Common myeloid progenitor, CD34-positive (primary cell): ENCODE measurements around the gene FAM216A.
"Not testable (repeated sequence)": the region's sequence is repeated elsewhere in the genome, so short reads cannot be mapped to it uniquely, and the experiment has no call there.

Source experiments
- CTCF ChIA-PET: fragments of 350-600 bp; sonication (Branson Sonifier 250); formaldehyde crosslinking; loops from one replicate; lab custom pipeline; 2021; ENCODE audit warnings: antibody characterized with exemption; lab: Charles Lee
- POLR2A ChIA-PET: fragments of 350-600 bp; sonication (Branson Sonifier 250); formaldehyde crosslinking; loops from one replicate; lab custom pipeline; 2021; ENCODE audit warnings: antibody characterized with exemption; lab: Charles Lee
- DNase-seq, 3 donors: peaks; one replicate each; pipeline versions ENCODE4 v3.0.0 to v3.0.0-alpha.2; 2013
- H3K27ac ChIP-seq, 2 experiments: 1 replicate in 1 of 2; 2 replicates in 1 of 2; pipeline ENCODE4 v1.7.0; 2013; ENCODE audit warnings: inconsistent platforms in 2 of 2, low read length in 2 of 2, mild to moderate bottlenecking in 2 of 2, low read depth in 1 of 2, moderate library complexity in 1 of 2; ENCODE audit not compliant: severe bottlenecking in 2 of 2, insufficient read depth in 1 of 2, poor library complexity in 1 of 2
- H3K27me3 ChIP-seq, 5 experiments: replicated peaks in 2 of 5; 1 replicate in 3 of 5; 2 replicates in 2 of 5; pipeline versions ENCODE4 v1.6.1 to v1.7.0; 2013; ENCODE audit warnings: low read length in 4 of 5, mild to moderate bottlenecking in 2 of 5, moderate library complexity in 2 of 5, inconsistent platforms in 1 of 5; ENCODE audit not compliant: insufficient read depth in 5 of 5, control insufficient read depth in 4 of 5
- H3K36me3 ChIP-seq, 4 experiments: 1 replicate in 2 of 4; 2 replicates in 2 of 4; pipeline versions ENCODE4 v1.6.1 to v1.7.0; 2013; ENCODE audit warnings: low read length in 3 of 4, control low read depth in 1 of 4, mild to moderate bottlenecking in 1 of 4; ENCODE audit not compliant: control insufficient read depth in 4 of 4, insufficient read depth in 4 of 4
- H3K4me1 ChIP-seq, 4 experiments: 1 replicate in 3 of 4; 2 replicates in 1 of 4; pipeline versions ENCODE4 v1.6.1 to v1.7.1; 2013; ENCODE audit warnings: low read length in 3 of 4, mild to moderate bottlenecking in 3 of 4, control low read depth in 1 of 4, inconsistent platforms in 1 of 4, moderate library complexity in 1 of 4; ENCODE audit not compliant: control insufficient read depth in 4 of 4, insufficient read depth in 4 of 4; ENCODE audit errors: control extremely low read depth in 1 of 4
- H3K4me3 ChIP-seq, 7 experiments: 1 replicate in 4 of 7; 2 replicates in 3 of 7; pipeline versions ENCODE4 v1.5.1 to v1.7.0; 2013; ENCODE audit warnings: mild to moderate bottlenecking in 7 of 7, low read length in 6 of 7, moderate library complexity in 6 of 7, inconsistent platforms in 2 of 7, low read depth in 2 of 7, control low read depth in 1 of 7; ENCODE audit not compliant: insufficient read depth in 4 of 7, control insufficient read depth in 1 of 7; ENCODE audit errors: extremely low read depth in 1 of 7
- H3K9me3 ChIP-seq, 5 experiments: 1 replicate in 4 of 5; 2 replicates in 1 of 5; pipeline versions ENCODE4 v1.6.1 to v1.7.1; 2013; ENCODE audit warnings: low read length in 4 of 5, mild to moderate bottlenecking in 2 of 5, inconsistent platforms in 1 of 5, low read depth in 1 of 5, moderate library complexity in 1 of 5; ENCODE audit not compliant: control insufficient read depth in 4 of 5, insufficient read depth in 2 of 5; ENCODE audit errors: control extremely low read depth in 1 of 5
- WGBS: methylation state at CpG from one replicate; pipeline ENCODE4 v1.1.5; 2013; ENCODE audit not compliant: insufficient coverage; 5-methylcytosine and 5-hydroxymethylcytosine counted together

Gene FAM216A

GRCh38 chr12:110505332-110505731 is 36.7 kb downstream of the FAM216A start:
- Histone ChIP-seq H3K36me3 (no peaks in the 10 kb centered on the region), H3K9me3 (no peaks in the 10 kb centered on the region), H3K4me3 (no peak overlapping the region), H3K27ac (no peak overlapping the region), H3K4me1 (peaks cover 5 to 19% (median 15%) of the 10 kb centered on the region in 4 experiments), H3K27me3 (no peaks in the 10 kb centered on the region)
- POLR2A ChIA-PET = no interaction called here
- no CpG with 5 or more reads among the region's 3 CpGs for WGBS
- CTCF ChIA-PET = interaction anchor here (0.6 to 1.7 kb wide), 3 partner anchors 22 to 97 kb away, joined by 3 to 8 read pairs (median 3); no protein-coding TSS in a partner anchor
- no peak for DNase-seq

GRCh38 chr12:110508071-110508586 is 39.5 kb downstream of the FAM216A start:
- 100% methylated on average over 1 of the region's 4 CpGs for WGBS
- ChIA-PET CTCF (interaction anchor here (0.6 to 12.3 kb wide), 5 partner anchors 16 to 322 kb away, joined by 3 to 125 read pairs (median 3); partner anchors contain the start of gene ARPC3), POLR2A (no interaction called here)

GRCh38 chr12:110513842-110514241 is 45.2 kb downstream of the FAM216A start:
- WGBS = 67% methylated on average over 3 of the region's 6 CpGs
- POLR2A ChIA-PET = interaction anchor here (0.6 kb wide), 1 partner anchor 90 kb away, joined by 3 read pairs; no protein-coding TSS in a partner anchor
- H3K36me3 ChIP-seq = no peaks in the 10 kb centered on the region

More at GRCh38 chr12:110508071-110508586, 39.5 kb downstream of the FAM216A start:
- Histone ChIP-seq H3K9me3 (no peaks in the 10 kb centered on the region), H3K27me3 (no peaks in the 10 kb centered on the region), H3K4me3 (no peak overlapping the region), H3K4me1 (no peaks in the 10 kb centered on the region), H3K36me3 (no peaks in the 10 kb centered on the region), H3K27ac (no peak overlapping the region)
- DNase-seq = no peak

GRCh38 chr12:110514363-110514762 is 45.7 kb downstream of the FAM216A start:
- Histone ChIP-seq H3K27me3 (no peaks in the 10 kb centered on the region), H3K36me3 (no peaks in the 10 kb centered on the region), H3K27ac (no peak overlapping the region), H3K4me1 (no peaks in the 10 kb centered on the region), H3K4me3 (no peak overlapping the region), H3K9me3 (no peaks in the 10 kb centered on the region)
- CTCF ChIA-PET = interaction anchor here (1.4 to 12.3 kb wide), 6 partner anchors 12 to 313 kb away, joined by 3 to 125 read pairs (median 7); no protein-coding TSS in a partner anchor
- POLR2A ChIA-PET = no interaction called here
- 100% methylated on average over 1 of the region's 1 CpG for WGBS
- no peak for DNase-seq

More at GRCh38 chr12:110513842-110514241, 45.2 kb downstream of the FAM216A start:
- H3K9me3 ChIP-seq = no peaks in the 10 kb centered on the region
- CTCF ChIA-PET = interaction anchor here (0.6 to 12.3 kb wide), 11 partner anchors 12 to 314 kb away, joined by 3 to 125 read pairs (median 6); partner anchors contain the start of gene ARPC3
- H3K4me1 ChIP-seq = no peaks in the 10 kb centered on the region
- no peak overlapping the region for H3K4me3 ChIP-seq
- DNase-seq = no peak
- no peak overlapping the region for H3K27ac ChIP-seq
- H3K27me3 ChIP-seq = no peaks in the 10 kb centered on the region

GRCh38 chr12:110516995-110517394 is 48.4 kb downstream of the FAM216A start:
- Histone ChIP-seq H3K36me3 (no peaks in the 10 kb centered on the region), H3K27me3 (no peaks in the 10 kb centered on the region), H3K4me1 (no peaks in the 10 kb centered on the region), H3K4me3 (no peak overlapping the region), H3K27ac (no peak overlapping the region), H3K9me3 (no peaks in the 10 kb centered on the region)
- ChIA-PET POLR2A (no interaction called here), CTCF (interaction anchor here (1.9 to 12.3 kb wide), 3 partner anchors 11 to 85 kb away, joined by 6 to 125 read pairs (median 7); no protein-coding TSS in a partner anchor)
- 91% methylated on average over 3 of the region's 3 CpGs for WGBS
- no peak for DNase-seq

- POLR2A ChIA-PET, H3K36me3 ChIP-seq, H3K27ac ChIP-seq, H3K27me3 ChIP-seq, H3K4me3 ChIP-seq, DNase-seq, H3K4me1 ChIP-seq, H3K9me3 ChIP-seq: not testable (repeated sequence)
- WGBS = 100% methylated on average over 2 of the region's 8 CpGs
- CTCF ChIA-PET = interaction anchor here (1.5 to 12.3 kb wide), 3 partner anchors 10 to 84 kb away, joined by 3 to 125 read pairs (median 7); no protein-coding TSS in a partner anchor
Measured at GRCh38 chr12:110518014-110518413, 49.4 kb downstream of the FAM216A start.
